ENCODE data around the gene TMEM192. TPM values are rescaled to one million over a fixed set of nuclear protein-coding genes. Genes with fewer than 3 reads are reported as not detected.

The TMEM192 gene
- total and polyA plus RNA-seq, 2 of the 13 experiments (the other 11 are each of a cell fraction or from before 2014, with no cell fraction given), result 19.8 to 19.9 TPM

- TF ChIP-seq RERE (CRISPR knock-in tag; IDR thresholded peaks at IDR 0.05; ENCODE audit: low read depth) (no peak), ZNF24 (IDR thresholded peaks at IDR 0.05) (no peak), RAD21 (CRISPR knock-in tag; IDR thresholded peaks at IDR 0.05) (no peak), HIVEP1 (CRISPR knock-in tag; IDR thresholded peaks at IDR 0.05) (no peak), ZNF570 (CRISPR knock-in tag; IDR thresholded peaks at IDR 0.05; ENCODE audit: borderline replicate concordance) (no peak), BCLAF1 (IDR thresholded peaks at IDR 0.05) (no peak)
Measured at GRCh38 chr4:165151734-165152133, 39.1 kb upstream of the TMEM192 start (continued).

Measured in HepG2 (cell line).